ENCODE data around the gene WDR18.

GRCh38 chr19:992670-993055, 8.5 kb downstream of the WDR18 start:
- no peak for TF ChIP-seq CTCF (conservative IDR thresholded peaks at IDR 0.05; ENCODE audit: low read depth, low read length)
- no peak for TF ChIP-seq CHD1 (IDR thresholded peaks at IDR 0.05; ENCODE audit: low read depth, low read length)
- no peak for TF ChIP-seq POLR2A (IDR thresholded peaks at IDR 0.05; ENCODE audit: low read depth, low read length)
- TF ChIP-seq RFX5 (IDR thresholded peaks at IDR 0.05; ENCODE audit: low read depth, low read length): no peak
- TF ChIP-seq RAD21 (IDR thresholded peaks at IDR 0.05; ENCODE audit: low read length): no peak
- TF ChIP-seq BHLHE40 (IDR thresholded peaks at IDR 0.05; ENCODE audit: low read depth, low read length): no peak
- no peak for TF ChIP-seq FOS (IDR thresholded peaks at IDR 0.05; ENCODE audit: low read depth, low read length)
- no peak for TF ChIP-seq SMC3 (IDR thresholded peaks at IDR 0.05; ENCODE audit: low read depth, low read length)
